ENCODE measurements around the gene HOXD11.

HOXD11 gene

DNA sequence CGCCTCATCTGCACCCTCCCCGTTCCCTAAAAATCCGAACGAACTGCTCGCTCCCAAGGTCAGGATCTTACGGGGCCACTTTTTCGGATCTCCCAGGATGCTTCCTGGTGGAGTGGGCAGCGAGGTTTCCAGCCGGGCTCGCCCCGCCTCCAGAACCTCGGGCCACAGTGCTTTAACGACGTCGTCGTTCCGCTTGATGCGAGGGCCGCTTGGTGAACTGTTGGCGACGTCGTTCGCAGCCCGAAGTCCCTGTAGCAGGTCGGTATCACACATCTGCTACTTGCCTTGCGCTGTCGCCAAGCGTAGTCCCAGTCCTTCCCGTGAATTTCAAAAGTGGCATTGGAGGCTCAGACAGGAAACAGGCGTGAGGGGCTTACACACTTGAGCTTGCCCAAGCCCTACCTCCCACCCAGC is 38.7 kb upstream of the HOXD11 start:
- TF ChIP-seq, protein P1, sequence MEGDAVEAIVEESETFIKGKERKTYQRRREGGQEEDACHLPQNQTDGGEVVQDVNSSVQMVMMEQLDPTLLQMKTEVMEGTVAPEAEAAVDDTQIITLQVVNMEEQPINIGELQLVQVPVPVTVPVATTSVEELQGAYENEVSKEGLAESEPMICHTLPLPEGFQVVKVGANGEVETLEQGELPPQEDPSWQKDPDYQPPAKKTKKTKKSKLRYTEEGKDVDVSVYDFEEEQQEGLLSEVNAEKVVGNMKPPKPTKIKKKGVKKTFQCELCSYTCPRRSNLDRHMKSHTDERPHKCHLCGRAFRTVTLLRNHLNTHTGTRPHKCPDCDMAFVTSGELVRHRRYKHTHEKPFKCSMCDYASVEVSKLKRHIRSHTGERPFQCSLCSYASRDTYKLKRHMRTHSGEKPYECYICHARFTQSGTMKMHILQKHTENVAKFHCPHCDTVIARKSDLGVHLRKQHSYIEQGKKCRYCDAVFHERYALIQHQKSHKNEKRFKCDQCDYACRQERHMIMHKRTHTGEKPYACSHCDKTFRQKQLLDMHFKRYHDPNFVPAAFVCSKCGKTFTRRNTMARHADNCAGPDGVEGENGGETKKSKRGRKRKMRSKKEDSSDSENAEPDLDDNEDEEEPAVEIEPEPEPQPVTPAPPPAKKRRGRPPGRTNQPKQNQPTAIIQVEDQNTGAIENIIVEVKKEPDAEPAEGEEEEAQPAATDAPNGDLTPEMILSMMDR (IDR thresholded peaks at IDR 0.05): no peak
- no peak overlapping the region for H3K4me3 ChIP-seq (ENCODE audit: low read depth in 1 of 2, low read length in 1 of 2)
- H3K9me3 ChIP-seq: no peaks in the 10 kb centered on the region
- H3K27ac ChIP-seq: no peak overlapping the region
- H3K36me3 ChIP-seq: no peaks in the 10 kb centered on the region
- peaks cover 20 to 25% of the 10 kb centered on the region in 2 experiments for H3K4me1 ChIP-seq (ENCODE audit: control insufficient read depth in 1 of 2, insufficient read depth in 1 of 2, low read depth in 1 of 2, low read length in 1 of 2)
- peaks cover 100% of the 10 kb centered on the region for H3K27me3 ChIP-seq

DNA sequence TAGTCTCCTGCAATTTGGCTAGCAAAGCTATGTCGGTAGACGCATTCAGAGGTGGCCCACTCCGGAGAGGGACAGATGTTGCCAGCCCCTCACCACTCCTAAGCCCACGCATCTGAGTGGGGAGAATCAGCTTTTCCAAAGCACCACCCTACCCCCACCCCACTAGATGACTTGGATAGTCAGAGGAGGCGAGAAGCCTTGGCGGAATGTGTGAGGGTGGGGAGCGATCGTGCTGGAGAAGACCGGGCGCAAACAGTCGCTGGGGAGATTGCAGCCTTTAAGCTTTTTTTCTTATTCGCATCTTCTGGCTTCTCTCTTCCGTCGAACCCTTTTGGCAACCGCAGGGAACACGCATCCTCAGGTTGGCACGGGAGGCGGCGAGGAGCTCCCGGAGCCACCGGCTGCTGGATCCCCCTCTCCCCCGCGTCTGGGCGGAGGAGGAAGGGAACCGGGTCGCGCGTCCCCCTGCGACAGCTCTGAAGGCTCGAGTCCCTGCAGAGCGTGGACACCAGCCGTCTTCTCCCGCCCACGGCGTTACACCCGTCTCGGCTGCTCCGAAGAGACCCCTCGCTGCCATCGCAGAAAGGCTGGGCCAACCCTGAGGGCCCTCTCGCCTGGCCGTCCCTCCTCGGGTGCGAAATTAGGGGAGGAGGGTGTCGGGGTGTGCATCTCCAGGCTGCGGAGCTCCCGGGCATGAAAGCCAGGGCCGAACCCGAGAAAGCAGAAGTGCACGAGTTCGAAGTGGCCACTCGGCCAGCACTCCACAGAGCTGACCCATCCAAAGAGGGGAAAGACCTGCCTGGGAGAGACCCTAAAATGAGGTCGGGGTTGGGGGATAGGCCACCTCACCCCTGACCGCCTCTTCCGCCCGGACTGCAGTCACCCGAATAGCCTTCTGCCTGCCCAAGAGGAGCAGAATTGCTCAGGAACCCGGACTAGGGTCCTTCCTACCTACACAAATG is 35.5 kb upstream of the HOXD11 start:
- Histone ChIP-seq H3K36me3 (no peaks in the 10 kb centered on the region), H3K4me1 (ENCODE audit: control insufficient read depth in 1 of 2, insufficient read depth in 1 of 2, low read depth in 1 of 2, low read length in 1 of 2) (peaks cover 20 to 25% of the 10 kb centered on the region in 2 experiments), H3K27me3 (peaks cover 100% of the 10 kb centered on the region), H3K27ac (no peak overlapping the region), H3K9me3 (no peaks in the 10 kb centered on the region), H3K4me3 (ENCODE audit: low read depth in 1 of 2, low read length in 1 of 2) (no peak overlapping the region)
- TF ChIP-seq, protein P1 (IDR thresholded peaks at IDR 0.05): no peak

DNA sequence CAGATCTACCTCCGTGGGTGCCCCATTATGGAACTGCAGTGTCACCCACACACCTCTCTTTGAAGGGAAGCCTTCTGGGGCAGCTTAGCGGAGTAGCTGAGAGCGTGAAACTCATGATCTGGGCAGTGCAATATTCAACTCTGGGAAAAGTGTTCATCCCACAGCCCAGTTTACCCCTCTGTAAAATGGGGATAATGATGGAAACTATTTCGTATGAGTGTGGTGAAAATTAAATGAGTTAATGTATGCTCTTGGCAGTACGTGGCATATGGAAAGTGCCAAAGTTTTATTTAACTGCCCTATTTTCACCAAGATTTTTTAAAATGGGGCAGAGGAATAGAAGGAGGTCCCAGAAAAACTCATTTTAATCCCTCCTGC is 34.8 kb upstream of the HOXD11 start:
- H3K4me3 ChIP-seq (ENCODE audit: low read depth in 1 of 2, low read length in 1 of 2): no peak overlapping the region
- no peaks in the 10 kb centered on the region for H3K36me3 ChIP-seq
- no peak overlapping the region for H3K27ac ChIP-seq
- H3K9me3 ChIP-seq: no peaks in the 10 kb centered on the region
- H3K27me3 ChIP-seq: peaks cover 100% of the 10 kb centered on the region
- TF ChIP-seq, protein P1 (IDR thresholded peaks at IDR 0.05): no peak
- peaks cover 14 to 19% of the 10 kb centered on the region in 2 experiments for H3K4me1 ChIP-seq (ENCODE audit: control insufficient read depth in 1 of 2, insufficient read depth in 1 of 2, low read depth in 1 of 2, low read length in 1 of 2)

DNA sequence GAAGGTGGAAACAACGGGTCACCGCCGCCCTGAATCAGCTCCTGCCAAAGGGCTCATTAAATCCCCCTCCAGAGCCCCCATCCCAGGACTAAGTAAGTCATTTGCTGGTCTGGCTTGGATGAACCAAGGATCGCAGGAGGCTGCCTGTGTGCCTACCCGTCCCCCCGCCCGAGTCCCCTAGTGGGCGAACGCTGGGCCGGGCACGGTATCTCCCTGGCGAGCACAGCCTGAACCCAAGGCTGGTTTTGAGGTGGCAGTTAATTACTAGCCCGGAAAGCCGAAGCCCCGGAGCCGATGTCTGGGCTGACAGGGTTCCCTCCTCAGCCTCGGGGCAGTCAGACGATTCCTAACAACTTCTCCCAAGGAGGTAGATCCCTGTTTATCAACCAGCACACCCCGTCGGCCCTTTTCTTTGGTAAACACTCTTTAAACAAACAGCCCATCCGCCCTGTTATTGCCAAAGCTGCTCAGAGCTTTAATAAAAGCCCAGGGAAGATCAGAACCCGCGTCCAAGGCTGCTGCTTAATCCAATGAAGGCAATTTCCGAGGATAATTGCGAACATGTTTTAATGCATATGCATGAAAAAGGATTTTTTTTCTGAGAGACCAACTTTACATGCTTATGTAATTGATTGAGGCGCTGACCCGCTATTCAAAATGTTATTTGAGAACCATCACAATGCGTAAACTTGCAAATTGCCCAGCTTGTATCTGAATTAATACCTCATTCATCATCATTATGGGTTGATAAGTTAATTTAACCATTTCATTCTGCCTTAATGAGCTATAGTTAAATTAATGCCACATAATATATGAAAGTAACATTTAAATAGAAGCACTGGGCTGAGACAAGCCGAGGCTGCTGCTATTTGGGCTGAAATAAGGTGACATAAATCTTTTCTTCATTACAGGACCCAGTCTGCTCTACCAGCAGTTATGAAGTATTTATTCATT is 33.9 kb upstream of the HOXD11 start:
- TF ChIP-seq, protein P1 (IDR thresholded peaks at IDR 0.05): no peak

DNA sequence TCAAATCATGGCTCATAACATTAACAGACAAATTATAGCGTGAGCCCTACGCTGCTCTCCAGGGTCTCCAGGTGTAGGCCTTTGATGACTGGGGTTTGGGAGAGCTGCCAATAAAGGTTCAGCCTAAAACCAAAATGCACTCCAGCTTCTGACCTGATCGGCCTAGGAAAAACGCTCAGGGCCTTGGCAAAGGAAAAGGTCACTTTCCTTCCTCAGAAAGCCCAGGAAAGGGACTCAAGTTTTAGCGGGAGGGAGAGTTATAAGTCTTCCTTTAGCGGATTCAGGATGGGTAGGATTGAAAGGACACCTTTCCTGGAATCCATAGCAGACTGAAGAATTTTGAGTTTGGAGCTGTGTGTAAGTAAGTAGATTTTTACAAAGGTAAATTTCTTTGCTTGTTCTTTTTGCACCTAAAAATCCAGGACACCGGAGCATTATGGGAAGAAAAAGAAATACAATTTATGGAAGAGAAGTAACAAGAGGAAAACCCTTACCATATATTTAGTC is 32.1 kb upstream of the HOXD11 start:
- no peak overlapping the region for H3K4me3 ChIP-seq (ENCODE audit: low read depth in 1 of 2, low read length in 1 of 2)
- peaks cover 15 to 22% of the 10 kb centered on the region in 2 experiments for H3K4me1 ChIP-seq (ENCODE audit: control insufficient read depth in 1 of 2, insufficient read depth in 1 of 2, low read depth in 1 of 2, low read length in 1 of 2)
- no peaks in the 10 kb centered on the region for H3K9me3 ChIP-seq
- H3K36me3 ChIP-seq: no peaks in the 10 kb centered on the region
- TF ChIP-seq, protein P1 (IDR thresholded peaks at IDR 0.05): no peak
- peaks cover 100% of the 10 kb centered on the region for H3K27me3 ChIP-seq
- H3K27ac ChIP-seq: no peak overlapping the region

More for the DNA sequence above, 33.9 kb upstream of the HOXD11 start:
- no peaks in the 10 kb centered on the region for H3K36me3 ChIP-seq
- H3K4me3 ChIP-seq (ENCODE audit: low read depth in 1 of 2, low read length in 1 of 2): no peak overlapping the region
- H3K27me3 ChIP-seq: peaks cover 100% of the 10 kb centered on the region
- H3K9me3 ChIP-seq: no peaks in the 10 kb centered on the region
- H3K27ac ChIP-seq: no peak overlapping the region
- peaks cover 5 to 9% of the 10 kb centered on the region in 2 experiments for H3K4me1 ChIP-seq (ENCODE audit: control insufficient read depth in 1 of 2, insufficient read depth in 1 of 2, low read depth in 1 of 2, low read length in 1 of 2)
